Dedifferentiated amniotic fluid mesenchymal stem cell (primary cell): ENCODE measurements around the gene AIMP1.
"Not testable (repeated sequence)": the region's sequence is repeated elsewhere in the genome, so short reads cannot be mapped to it uniquely, and the experiment has no call there.

Experiments
- DNase-seq: peaks from one replicate; pipeline ENCODE4 v3.0.0-alpha.2; 2016; ENCODE audit errors: extremely low spot score

AIMP1 gene

GRCh38 chr4:106312997-106313522 is 3.3 kb upstream of the AIMP1 start:
- DNase-seq, result no peak

- no peak for DNase-seq
Observed at GRCh38 chr4:106314960-106315359, 1.4 kb upstream of the AIMP1 start.

- no peak for DNase-seq
Observed at GRCh38 chr4:106315476-106315967, 828 bp upstream of the AIMP1 start.

- no peak for DNase-seq
Observed at GRCh38 chr4:106316773-106317409, 541 bp downstream of the AIMP1 start.

GRCh38 chr4:106317815-106318214 is 1.5 kb downstream of the AIMP1 start:
- no peak for DNase-seq

GRCh38 chr4:106318511-106318910 is 2.2 kb downstream of the AIMP1 start:
- DNase-seq, result no peak

- DNase-seq, result no peak
Observed at GRCh38 chr4:106320235-106320634, 3.9 kb downstream of the AIMP1 start.

- not testable (repeated sequence) for DNase-seq
Observed at GRCh38 chr4:106321168-106321567, 4.8 kb downstream of the AIMP1 start.

GRCh38 chr4:106321814-106322213 is 5.5 kb downstream of the AIMP1 start:
- not testable (repeated sequence) for DNase-seq

GRCh38 chr4:106323119-106323518 is 6.8 kb downstream of the AIMP1 start:
- DNase-seq, result no peak

- no peak for DNase-seq
Observed at GRCh38 chr4:106325800-106326199, 9.4 kb downstream of the AIMP1 start.

GRCh38 chr4:106329041-106329618 is 12.8 kb downstream of the AIMP1 start:
- no peak for DNase-seq

GRCh38 chr4:106333186-106333585 is 16.8 kb downstream of the AIMP1 start:
- no peak for DNase-seq

GRCh38 chr4:106334741-106335470 is 18.6 kb downstream of the AIMP1 start:
- DNase-seq, result no peak

- DNase-seq, result no peak
Observed at GRCh38 chr4:106336618-106337017, 20.3 kb downstream of the AIMP1 start.

GRCh38 chr4:106337916-106338315 is 21.6 kb downstream of the AIMP1 start:
- DNase-seq, result no peak

- DNase-seq, result no peak
Observed at GRCh38 chr4:106338671-106339070, 22.3 kb downstream of the AIMP1 start.

GRCh38 chr4:106339431-106339830 is 23.1 kb downstream of the AIMP1 start:
- no peak for DNase-seq

GRCh38 chr4:106340774-106341173 is 24.4 kb downstream of the AIMP1 start:
- no peak for DNase-seq

- no peak for DNase-seq
Observed at GRCh38 chr4:106343865-106344646, 27.7 kb downstream of the AIMP1 start.

GRCh38 chr4:106344647-106344970 is 28.3 kb downstream of the AIMP1 start:
- DNase-seq, result no peak

- DNase-seq, result no peak
Observed at GRCh38 chr4:106347167-106347566, 30.8 kb downstream of the AIMP1 start.
